Liver (tissue), 3 donors: ENCODE measurements around the gene UPK2.

Experiments used
- EGR1 ChIP-seq, 2 donors: IDR thresholded peaks; 2 replicates each; pipeline ENCODE4 v1.6.1; 2016 to 2018; ENCODE audit warnings: antibody characterized with exemption in 2 of 2, low read depth in 2 of 2
- GABPA ChIP-seq, 2 donors: IDR thresholded peaks in 1 of 2; conservative IDR thresholded peaks in 1 of 2; 2 replicates each; pipeline ENCODE4 v1.6.1; 2016; ENCODE audit warnings: antibody characterized with exemption in 2 of 2, mild to moderate bottlenecking in 1 of 2, moderate library complexity in 1 of 2
- JUND ChIP-seq, 2 donors: IDR thresholded peaks; 2 replicates each; pipeline ENCODE4 v1.6.1; 2016; ENCODE audit warnings: antibody characterized with exemption in 2 of 2
- TF ChIP-seq, protein P1 (sequence below): IDR thresholded peaks from 2 replicates; pipeline ENCODE4 v1.6.1; 2016; ENCODE audit warnings: antibody characterized with exemption, mild to moderate bottlenecking
- TF ChIP-seq, protein P2 (sequence below): fragments of 150-350 bp; IDR thresholded peaks from 2 replicates; pipeline ENCODE4 v1.5.1; 2017; ENCODE audit warnings: improper control_type of control experiment, low read depth, low read length; ENCODE audit not compliant: missing input control
- donor health status: healthy.
- donor health status: healthy.

DNA sequence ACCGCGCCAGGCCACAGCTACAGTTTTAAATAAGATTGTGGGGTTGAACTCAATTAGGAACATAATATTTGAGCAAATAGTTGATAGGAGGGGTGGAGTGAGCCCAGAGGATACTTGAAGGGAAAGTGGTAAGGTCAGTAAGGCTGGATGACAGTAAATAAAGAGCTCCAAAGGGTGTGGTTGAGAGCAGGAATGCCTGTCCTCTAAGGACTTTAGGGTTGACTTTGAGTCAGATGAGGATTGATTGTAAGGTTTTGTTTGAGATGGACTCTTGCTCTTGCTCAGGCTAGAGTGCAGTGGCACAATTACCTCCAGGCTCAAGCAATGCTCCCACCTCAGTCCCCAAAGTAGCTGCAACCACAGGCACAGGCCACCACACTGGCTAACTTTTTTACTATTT is 17.9 kb downstream of the UPK2 start:
- TF ChIP-seq, protein P1, sequence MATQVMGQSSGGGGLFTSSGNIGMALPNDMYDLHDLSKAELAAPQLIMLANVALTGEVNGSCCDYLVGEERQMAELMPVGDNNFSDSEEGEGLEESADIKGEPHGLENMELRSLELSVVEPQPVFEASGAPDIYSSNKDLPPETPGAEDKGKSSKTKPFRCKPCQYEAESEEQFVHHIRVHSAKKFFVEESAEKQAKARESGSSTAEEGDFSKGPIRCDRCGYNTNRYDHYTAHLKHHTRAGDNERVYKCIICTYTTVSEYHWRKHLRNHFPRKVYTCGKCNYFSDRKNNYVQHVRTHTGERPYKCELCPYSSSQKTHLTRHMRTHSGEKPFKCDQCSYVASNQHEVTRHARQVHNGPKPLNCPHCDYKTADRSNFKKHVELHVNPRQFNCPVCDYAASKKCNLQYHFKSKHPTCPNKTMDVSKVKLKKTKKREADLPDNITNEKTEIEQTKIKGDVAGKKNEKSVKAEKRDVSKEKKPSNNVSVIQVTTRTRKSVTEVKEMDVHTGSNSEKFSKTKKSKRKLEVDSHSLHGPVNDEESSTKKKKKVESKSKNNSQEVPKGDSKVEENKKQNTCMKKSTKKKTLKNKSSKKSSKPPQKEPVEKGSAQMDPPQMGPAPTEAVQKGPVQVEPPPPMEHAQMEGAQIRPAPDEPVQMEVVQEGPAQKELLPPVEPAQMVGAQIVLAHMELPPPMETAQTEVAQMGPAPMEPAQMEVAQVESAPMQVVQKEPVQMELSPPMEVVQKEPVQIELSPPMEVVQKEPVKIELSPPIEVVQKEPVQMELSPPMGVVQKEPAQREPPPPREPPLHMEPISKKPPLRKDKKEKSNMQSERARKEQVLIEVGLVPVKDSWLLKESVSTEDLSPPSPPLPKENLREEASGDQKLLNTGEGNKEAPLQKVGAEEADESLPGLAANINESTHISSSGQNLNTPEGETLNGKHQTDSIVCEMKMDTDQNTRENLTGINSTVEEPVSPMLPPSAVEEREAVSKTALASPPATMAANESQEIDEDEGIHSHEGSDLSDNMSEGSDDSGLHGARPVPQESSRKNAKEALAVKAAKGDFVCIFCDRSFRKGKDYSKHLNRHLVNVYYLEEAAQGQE = no peak
- TF ChIP-seq EGR1 (IDR thresholded peaks at IDR 0.05; ENCODE audit: low read depth in 2 of 2) (no peak), JUND (IDR thresholded peaks at IDR 0.05) (no peak), GABPA (IDR thresholded peaks at IDR 0.05 in 1 of 2, conservative IDR thresholded peaks at IDR 0.05 in 1 of 2) (no peak)
- TF ChIP-seq, protein P2, sequence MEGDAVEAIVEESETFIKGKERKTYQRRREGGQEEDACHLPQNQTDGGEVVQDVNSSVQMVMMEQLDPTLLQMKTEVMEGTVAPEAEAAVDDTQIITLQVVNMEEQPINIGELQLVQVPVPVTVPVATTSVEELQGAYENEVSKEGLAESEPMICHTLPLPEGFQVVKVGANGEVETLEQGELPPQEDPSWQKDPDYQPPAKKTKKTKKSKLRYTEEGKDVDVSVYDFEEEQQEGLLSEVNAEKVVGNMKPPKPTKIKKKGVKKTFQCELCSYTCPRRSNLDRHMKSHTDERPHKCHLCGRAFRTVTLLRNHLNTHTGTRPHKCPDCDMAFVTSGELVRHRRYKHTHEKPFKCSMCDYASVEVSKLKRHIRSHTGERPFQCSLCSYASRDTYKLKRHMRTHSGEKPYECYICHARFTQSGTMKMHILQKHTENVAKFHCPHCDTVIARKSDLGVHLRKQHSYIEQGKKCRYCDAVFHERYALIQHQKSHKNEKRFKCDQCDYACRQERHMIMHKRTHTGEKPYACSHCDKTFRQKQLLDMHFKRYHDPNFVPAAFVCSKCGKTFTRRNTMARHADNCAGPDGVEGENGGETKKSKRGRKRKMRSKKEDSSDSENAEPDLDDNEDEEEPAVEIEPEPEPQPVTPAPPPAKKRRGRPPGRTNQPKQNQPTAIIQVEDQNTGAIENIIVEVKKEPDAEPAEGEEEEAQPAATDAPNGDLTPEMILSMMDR = no peak
